Neural cell (in vitro differentiated cells): ENCODE measurements around the gene LRP1. TPM values are rescaled to one million over a fixed set of nuclear protein-coding genes. Genes with fewer than 3 reads are reported as not detected.

ENCODE experiments used
- H2AFZ ChIP-seq: fragments of 200-600, 300-800 bp; sonication (generic), shearing (Covaris generic); 2 replicates; pipeline ENCODE4 v1.6.0; 2014; ENCODE audit warnings: low read depth, mild to moderate bottlenecking, antibody characterized with exemption, low read length, moderate library complexity
- H3F3A ChIP-seq: fragments of 200-600 bp; shearing (Covaris generic); 2 replicates; pipeline ENCODE4 v1.6.1; 2016; ENCODE audit warnings: mild to moderate bottlenecking, moderate library complexity, mixed read lengths, antibody characterized with exemption, low read length; ENCODE audit not compliant: insufficient read depth, poor library complexity, severe bottlenecking
- H3K27ac ChIP-seq: fragments of 200-600, 300-800 bp; sonication (generic), shearing (Covaris generic); 2 replicates; pipeline ENCODE4 v1.5.1; 2014; ENCODE audit warnings: mild to moderate bottlenecking, low read length, moderate library complexity
- H3K27me3 ChIP-seq: fragments of 300-800, 200-600 bp; sonication (generic), shearing (Covaris generic); 2 replicates; pipeline ENCODE4 v1.6.0; 2014; ENCODE audit warnings: mild to moderate bottlenecking, low read depth, low read length, moderate library complexity; ENCODE audit not compliant: insufficient read depth
- H3K36me3 ChIP-seq: fragments of 300-800, 200-600 bp; sonication (generic), shearing (Covaris generic); 2 replicates; pipeline ENCODE4 v1.5.1; 2014; ENCODE audit warnings: mild to moderate bottlenecking, antibody characterized with exemption, low read length, moderate library complexity; ENCODE audit not compliant: insufficient read depth
- H3K4me2 ChIP-seq: fragments of 300-800, 200-600 bp; sonication (generic), shearing (Covaris generic); 2 replicates; pipeline ENCODE4 v1.6.0; 2014; ENCODE audit warnings: mild to moderate bottlenecking, low read length
- H3K4me3 ChIP-seq: fragments of 300-800, 200-600 bp; sonication (generic), shearing (Covaris generic); 2 replicates; pipeline ENCODE4 v1.5.1; 2014; ENCODE audit warnings: mild to moderate bottlenecking, low read length, moderate library complexity
- H3K79me2 ChIP-seq: fragments of 200-600 bp; shearing (Covaris generic); replicated peaks from 2 replicates; pipeline ENCODE4 v1.6.0; 2014; ENCODE audit warnings: mild to moderate bottlenecking, low read length, moderate library complexity; ENCODE audit not compliant: insufficient read depth
- H3K9ac ChIP-seq: fragments of 300-800, 200-600 bp; sonication (generic), shearing (Covaris generic); 2 replicates; pipeline ENCODE4 v1.6.1; 2016; ENCODE audit warnings: mild to moderate bottlenecking, low read length, mixed read lengths
- H3K9me2 ChIP-seq: fragments of 200-600 bp; shearing (Covaris generic); 2 replicates; pipeline ENCODE4 v1.6.1; 2016; ENCODE audit warnings: mild to moderate bottlenecking, low read length, mixed read lengths; ENCODE audit not compliant: insufficient read depth
- H3K9me3 ChIP-seq: fragments of 200-600, 300-800 bp; sonication (generic), shearing (Covaris generic); 2 replicates; pipeline ENCODE4 v1.6.1; 2016; ENCODE audit warnings: mild to moderate bottlenecking, mixed run types, low read length, moderate library complexity, mixed read lengths
- H4K20me1 ChIP-seq: fragments of 200-600 bp; shearing (Covaris generic); 2 replicates; pipeline ENCODE4 v1.6.1; 2016; ENCODE audit warnings: mild to moderate bottlenecking, mixed run types; ENCODE audit not compliant: insufficient read depth
- CTCF ChIP-seq: fragments of 450-650 bp; IDR thresholded peaks from 2 replicates; pipeline ENCODE4 v1.5.1; 2014; ENCODE audit warnings: antibody characterized with exemption, mild to moderate bottlenecking, moderate library complexity; ENCODE audit not compliant: poor library complexity, severe bottlenecking
- EP300 ChIP-seq: fragments of 450-650 bp; conservative IDR thresholded peaks from 2 replicates; pipeline ENCODE4 v1.6.1; 2014; ENCODE audit warnings: antibody characterized with exemption, mild to moderate bottlenecking, moderate library complexity; ENCODE audit not compliant: poor library complexity, severe bottlenecking
- EZH2 ChIP-seq: fragments of 200-600, 300-800 bp; shearing (Covaris generic), sonication (generic); IDR thresholded peaks from 2 replicates; pipeline ENCODE4 v1.6.1; 2014; ENCODE audit warnings: antibody characterized with exemption, low read length, borderline replicate concordance, mild to moderate bottlenecking; ENCODE audit not compliant: insufficient read depth, poor library complexity, severe bottlenecking
- MXI1 ChIP-seq: fragments of 450-650 bp; conservative IDR thresholded peaks from 2 replicates; pipeline ENCODE4 v1.6.1; 2014; ENCODE audit warnings: antibody characterized with exemption, mild to moderate bottlenecking; ENCODE audit not compliant: poor library complexity, severe bottlenecking
- POLR2AphosphoS5 ChIP-seq: IDR thresholded peaks from 2 replicates; pipeline ENCODE4 v1.6.1; 2012
- RAD21 ChIP-seq: fragments of 450-650 bp; conservative IDR thresholded peaks from 2 replicates; pipeline ENCODE4 v1.6.1; 2014; ENCODE audit warnings: antibody characterized with exemption, mild to moderate bottlenecking, moderate library complexity
- REST ChIP-seq: IDR thresholded peaks from 2 replicates; pipeline ENCODE4 v1.6.1; 2012; ENCODE audit warnings: borderline replicate concordance
- SMC3 ChIP-seq: fragments of 450-650 bp; conservative IDR thresholded peaks from 2 replicates; pipeline ENCODE4 v1.6.1; 2014; ENCODE audit warnings: antibody characterized with exemption, mild to moderate bottlenecking, moderate library complexity; ENCODE audit not compliant: poor library complexity
- TAF1 ChIP-seq: IDR thresholded peaks from 2 replicates; pipeline ENCODE4 v1.6.1; 2012; ENCODE audit warnings: low read depth
- polyA plus RNA-seq: library from polyadenylated mRNA; depleted of rRNA; stranded (reverse); fragments of >200 nt; gene quantifications from 2 replicates; pipeline ENCODE4 v1.2.3, GENCODE V29; 2014

Gene LRP1
- polyA plus RNA-seq, 1 donor from 2014 or later, result 18.2 TPM

DNA sequence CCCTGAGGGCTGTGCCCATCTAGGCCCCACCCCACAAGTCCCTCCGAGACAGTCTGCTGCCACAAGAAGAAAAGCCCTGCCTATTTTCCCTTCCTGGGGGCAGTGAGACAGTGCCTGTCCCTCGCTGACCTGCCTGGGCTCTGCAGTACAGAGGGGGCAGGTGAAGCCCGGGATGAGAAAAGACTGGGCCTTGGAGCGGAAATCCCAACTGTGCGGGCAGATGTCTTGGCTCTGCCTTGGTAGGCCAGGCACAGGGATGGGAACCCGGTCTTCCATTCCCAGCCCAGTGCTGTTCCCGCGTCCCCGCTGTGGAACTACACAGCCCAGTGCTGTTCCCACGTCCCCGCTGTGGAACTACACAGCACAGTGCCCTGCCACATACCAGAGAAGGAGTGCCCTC is 75.5 kb downstream of the LRP1 start:
- no peaks in the 10 kb centered on the region for H3K27me3 ChIP-seq
- peaks cover 8% of the 10 kb centered on the region for H3K36me3 ChIP-seq
- H3K4me2 ChIP-seq, result no peak overlapping the region
- H2AFZ ChIP-seq, result no peak overlapping the region
- H3F3A ChIP-seq, result no peaks in the 10 kb centered on the region
- no peaks in the 10 kb centered on the region for H4K20me1 ChIP-seq
- TF ChIP-seq SMC3 (no peak), EP300 (no peak), RAD21 (no peak), REST (no peak), CTCF (no peak), EZH2 (no peak), MXI1 (no peak), POLR2AphosphoS5 (no peak), TAF1 (no peak)
- H3K4me3 ChIP-seq, result no peak overlapping the region
- no peak overlapping the region for H3K9ac ChIP-seq
- H3K9me3 ChIP-seq, result no peaks in the 10 kb centered on the region
- H3K9me2 ChIP-seq, result no peaks in the 10 kb centered on the region
- no peaks in the 10 kb centered on the region for H3K79me2 ChIP-seq
- no peak overlapping the region for H3K27ac ChIP-seq

GRCh38 chr12:57204454-57204853 is 76.2 kb downstream of the LRP1 start:
- Histone ChIP-seq H3K27me3 (no peaks in the 10 kb centered on the region), H3F3A (no peaks in the 10 kb centered on the region), H2AFZ (no peak overlapping the region), H3K9ac (no peak overlapping the region), H3K9me2 (no peaks in the 10 kb centered on the region), H3K79me2 (no peaks in the 10 kb centered on the region), H3K36me3 (peaks cover 2% of the 10 kb centered on the region), H3K4me2 (no peak overlapping the region), H3K27ac (no peak overlapping the region), H3K4me3 (no peak overlapping the region), H3K9me3 (no peaks in the 10 kb centered on the region), H4K20me1 (no peaks in the 10 kb centered on the region)
- TF ChIP-seq RAD21 (no peak), EP300 (no peak), CTCF (no peak), TAF1 (no peak), SMC3 (no peak), POLR2AphosphoS5 (no peak), REST (no peak), MXI1 (no peak), EZH2 (no peak)
